ENCODE data around the gene NARS2.

NARS2 gene, protein sequence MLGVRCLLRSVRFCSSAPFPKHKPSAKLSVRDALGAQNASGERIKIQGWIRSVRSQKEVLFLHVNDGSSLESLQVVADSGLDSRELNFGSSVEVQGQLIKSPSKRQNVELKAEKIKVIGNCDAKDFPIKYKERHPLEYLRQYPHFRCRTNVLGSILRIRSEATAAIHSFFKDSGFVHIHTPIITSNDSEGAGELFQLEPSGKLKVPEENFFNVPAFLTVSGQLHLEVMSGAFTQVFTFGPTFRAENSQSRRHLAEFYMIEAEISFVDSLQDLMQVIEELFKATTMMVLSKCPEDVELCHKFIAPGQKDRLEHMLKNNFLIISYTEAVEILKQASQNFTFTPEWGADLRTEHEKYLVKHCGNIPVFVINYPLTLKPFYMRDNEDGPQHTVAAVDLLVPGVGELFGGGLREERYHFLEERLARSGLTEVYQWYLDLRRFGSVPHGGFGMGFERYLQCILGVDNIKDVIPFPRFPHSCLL

DNA sequence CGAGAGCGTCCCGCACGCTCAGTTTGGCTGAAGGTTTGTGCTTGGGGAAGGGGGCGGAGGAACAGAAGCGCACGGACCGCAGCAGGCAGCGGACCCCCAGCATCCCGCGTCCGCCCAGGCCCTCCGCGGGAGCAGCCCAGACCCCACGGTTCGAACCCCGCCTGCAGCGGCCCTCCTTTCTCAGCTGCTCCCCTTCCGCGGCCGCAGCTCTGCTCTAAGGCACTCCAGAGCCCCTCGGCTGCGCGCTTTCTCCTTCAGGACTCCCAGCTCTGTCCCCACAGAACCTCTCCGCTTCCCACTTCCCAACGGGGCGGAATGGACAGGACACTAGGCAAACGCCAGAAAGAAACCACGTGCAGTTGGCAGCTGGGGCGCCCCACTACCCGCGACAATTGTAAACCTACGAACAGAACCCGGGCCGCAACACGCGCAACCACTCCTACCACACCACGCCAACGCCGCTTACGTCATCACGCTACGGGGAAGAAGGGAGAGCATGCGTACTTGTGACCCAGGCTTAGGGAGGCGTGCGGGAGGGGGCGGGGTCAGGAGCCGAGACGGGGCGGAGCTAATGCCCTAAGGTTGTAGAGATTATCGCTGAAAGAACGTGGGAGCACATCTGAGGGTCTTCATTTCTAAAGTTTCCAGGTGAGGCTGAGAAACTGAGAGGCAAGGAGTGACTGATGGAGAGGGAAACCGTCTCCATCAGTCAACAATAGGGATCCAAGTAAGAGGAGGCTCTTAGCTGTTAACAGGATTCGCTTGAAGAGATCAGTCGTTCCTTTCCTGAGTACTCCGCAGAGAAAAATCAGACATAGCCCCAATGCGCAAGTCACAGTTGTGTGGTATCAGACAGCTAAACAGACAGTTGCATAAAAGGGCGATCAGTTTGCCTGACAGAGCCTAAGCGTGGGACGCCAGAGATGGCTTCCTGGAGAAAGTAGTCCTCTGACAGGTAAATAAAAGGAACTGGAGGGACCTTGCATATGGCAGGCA, at the start of gene NARS2:
NARS2 (minus strand) TSS at position 479 of the 996 bp plus-strand sequence; CDS start at position 103, 376 bp downstream.
- Histone ChIP-seq H3K79me2 (ENCODE audit: control insufficient read depth, low read length) (peaks cover 41% of the 10 kb centered on the region), H3K9me3 (ENCODE audit: control insufficient read depth, insufficient read depth, low read length) (no peaks in the 10 kb centered on the region), H3K27me3 (ENCODE audit: control insufficient read depth, low read length) (no peaks in the 10 kb centered on the region), H3K36me3 (ENCODE audit: control insufficient read depth, low read length) (peaks cover 36% of the 10 kb centered on the region), H4K20me1 (ENCODE audit: control insufficient read depth, insufficient read depth, low read depth, low read length) (no peaks in the 10 kb centered on the region), H3F3A (ENCODE audit: control insufficient read depth, insufficient read depth) (no peaks in the 10 kb centered on the region; the same call in 1 of the 2 replicates), H3K27ac (ENCODE audit: low read depth, low read length) (peak within 1 kb of the TSS; percentile 21; the same call in 1 of the 2 replicates), H3K9me2 (replicated peaks; ENCODE audit: control insufficient read depth, low read length) (no peaks in the 10 kb centered on the region), H3K4me1 (ENCODE audit: control insufficient read depth, low read length) (peaks cover 25% of the 10 kb centered on the region), H3K4me2 (ENCODE audit: low read length) (peak within 1 kb of the TSS; percentile 73), H3K4me3 (ENCODE audit: low read length) (peak within 1 kb of the TSS; percentile 97)
- TF ChIP-seq, protein P1, sequence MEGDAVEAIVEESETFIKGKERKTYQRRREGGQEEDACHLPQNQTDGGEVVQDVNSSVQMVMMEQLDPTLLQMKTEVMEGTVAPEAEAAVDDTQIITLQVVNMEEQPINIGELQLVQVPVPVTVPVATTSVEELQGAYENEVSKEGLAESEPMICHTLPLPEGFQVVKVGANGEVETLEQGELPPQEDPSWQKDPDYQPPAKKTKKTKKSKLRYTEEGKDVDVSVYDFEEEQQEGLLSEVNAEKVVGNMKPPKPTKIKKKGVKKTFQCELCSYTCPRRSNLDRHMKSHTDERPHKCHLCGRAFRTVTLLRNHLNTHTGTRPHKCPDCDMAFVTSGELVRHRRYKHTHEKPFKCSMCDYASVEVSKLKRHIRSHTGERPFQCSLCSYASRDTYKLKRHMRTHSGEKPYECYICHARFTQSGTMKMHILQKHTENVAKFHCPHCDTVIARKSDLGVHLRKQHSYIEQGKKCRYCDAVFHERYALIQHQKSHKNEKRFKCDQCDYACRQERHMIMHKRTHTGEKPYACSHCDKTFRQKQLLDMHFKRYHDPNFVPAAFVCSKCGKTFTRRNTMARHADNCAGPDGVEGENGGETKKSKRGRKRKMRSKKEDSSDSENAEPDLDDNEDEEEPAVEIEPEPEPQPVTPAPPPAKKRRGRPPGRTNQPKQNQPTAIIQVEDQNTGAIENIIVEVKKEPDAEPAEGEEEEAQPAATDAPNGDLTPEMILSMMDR (IDR thresholded peaks at IDR 0.05; ENCODE audit: low read depth, low read length, poor library complexity, severe bottlenecking): no peak
- TF ChIP-seq EZH2phosphoT487 (IDR thresholded peaks at IDR 0.05; ENCODE audit: borderline replicate concordance, low read length): no peak

DNA sequence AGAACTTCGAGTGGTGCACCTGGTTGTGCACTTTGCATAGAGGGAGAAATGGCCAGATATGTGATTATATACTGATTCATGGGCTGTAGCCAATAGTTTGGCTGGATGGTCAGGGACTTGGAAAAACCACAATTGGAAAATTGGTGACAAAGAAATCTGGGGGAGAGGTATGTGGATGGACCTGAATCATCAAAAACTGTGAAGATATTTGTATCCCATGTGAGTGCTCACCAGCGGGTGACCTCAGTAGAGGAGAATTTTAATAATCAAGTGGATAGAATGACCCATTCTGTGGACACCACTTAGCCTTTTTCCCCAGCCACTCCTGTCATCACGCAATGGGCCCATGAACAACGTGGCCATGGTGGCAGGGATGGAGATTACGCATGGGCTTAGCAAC, 48.0 kb upstream of the NARS2 start:
- no peaks in the 10 kb centered on the region for H4K20me1 ChIP-seq (ENCODE audit: control insufficient read depth, insufficient read depth, low read depth, low read length)
- H3K36me3 ChIP-seq (ENCODE audit: control insufficient read depth, low read length): no peaks in the 10 kb centered on the region
- H3F3A ChIP-seq (ENCODE audit: control insufficient read depth, insufficient read depth): no peaks in the 10 kb centered on the region
- H3K9me3 ChIP-seq (ENCODE audit: control insufficient read depth, insufficient read depth, low read length): peaks cover 3% of the 10 kb centered on the region; the same call in 1 of the 2 replicates
- H3K4me3 ChIP-seq (ENCODE audit: low read length): no peak overlapping the region
- no peaks in the 10 kb centered on the region for H3K9me2 ChIP-seq (replicated peaks; ENCODE audit: control insufficient read depth, low read length)
- no peaks in the 10 kb centered on the region for H3K27me3 ChIP-seq (ENCODE audit: control insufficient read depth, low read length)
- TF ChIP-seq EZH2phosphoT487 (IDR thresholded peaks at IDR 0.05; ENCODE audit: borderline replicate concordance, low read length): no peak
- TF ChIP-seq, protein P1 (IDR thresholded peaks at IDR 0.05; ENCODE audit: low read depth, low read length, poor library complexity, severe bottlenecking): no peak
- no peak overlapping the region for H3K27ac ChIP-seq (ENCODE audit: low read depth, low read length)
- H3K4me2 ChIP-seq (ENCODE audit: low read length): no peak overlapping the region
- H3K4me1 ChIP-seq (ENCODE audit: control insufficient read depth, low read length): no peaks in the 10 kb centered on the region
- no peaks in the 10 kb centered on the region for H3K79me2 ChIP-seq (ENCODE audit: control insufficient read depth, low read length)

DNA sequence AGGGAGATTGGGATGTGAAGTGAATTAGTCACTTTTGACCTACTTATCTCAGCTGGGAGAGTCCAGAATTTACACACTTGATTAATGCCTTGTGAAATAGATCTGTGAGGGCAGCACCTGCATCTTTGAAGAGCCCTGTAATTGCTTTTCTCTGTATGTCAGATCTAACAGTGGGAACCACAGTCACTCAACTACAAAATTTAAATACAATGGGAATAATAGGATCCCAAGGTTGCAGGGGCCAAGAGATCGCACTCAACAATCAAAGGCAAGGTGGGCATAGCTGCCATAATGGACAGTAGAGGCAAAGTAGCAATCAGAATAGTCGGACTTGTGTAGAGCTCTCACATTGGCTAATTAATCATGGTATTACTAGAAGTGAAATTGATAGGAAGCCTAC, 45.5 kb upstream of the NARS2 start:
- Histone ChIP-seq H3K9me3 (ENCODE audit: control insufficient read depth, insufficient read depth, low read length) (peaks cover 3% of the 10 kb centered on the region; the same call in 1 of the 2 replicates), H3K9me2 (replicated peaks; ENCODE audit: control insufficient read depth, low read length) (no peaks in the 10 kb centered on the region), H3K4me1 (ENCODE audit: control insufficient read depth, low read length) (no peaks in the 10 kb centered on the region), H3K4me3 (ENCODE audit: low read length) (no peak overlapping the region), H3F3A (ENCODE audit: control insufficient read depth, insufficient read depth) (no peaks in the 10 kb centered on the region), H3K27me3 (ENCODE audit: control insufficient read depth, low read length) (no peaks in the 10 kb centered on the region), H4K20me1 (ENCODE audit: control insufficient read depth, insufficient read depth, low read depth, low read length) (no peaks in the 10 kb centered on the region), H3K79me2 (ENCODE audit: control insufficient read depth, low read length) (no peaks in the 10 kb centered on the region), H3K36me3 (ENCODE audit: control insufficient read depth, low read length) (no peaks in the 10 kb centered on the region), H3K27ac (ENCODE audit: low read depth, low read length) (no peak overlapping the region), H3K4me2 (ENCODE audit: low read length) (no peak overlapping the region)
- TF ChIP-seq EZH2phosphoT487 (IDR thresholded peaks at IDR 0.05; ENCODE audit: borderline replicate concordance, low read length): no peak
- TF ChIP-seq, protein P1 (IDR thresholded peaks at IDR 0.05; ENCODE audit: low read depth, low read length, poor library complexity, severe bottlenecking): no peak
